ENCODE data around the gene RBM4.

GRCh38 chr11:66616379-66617154, 21.9 kb upstream of the RBM4 start, which contains the start of gene RBM14:
- TF ChIP-seq CTCF (conservative IDR thresholded peaks at IDR 0.05; ENCODE audit: low read depth, low read length), result no peak
- no peak for TF ChIP-seq EZH2phosphoT487 (IDR thresholded peaks at IDR 0.05; ENCODE audit: borderline replicate concordance, low read length)
- no peak for TF ChIP-seq EZH2 (IDR thresholded peaks at IDR 0.05; ENCODE audit: low read length, unreplicated experiment)
